ENCODE measurements around the gene ADARB2.

The ADARB2 gene

GRCh38 chr10:1281405-1281782 lies 455.9 kb downstream of the ADARB2 start:
- no peak for TF ChIP-seq ZFX (IDR thresholded peaks at IDR 0.05; ENCODE audit: borderline replicate concordance)
- TF ChIP-seq CTCF (IDR thresholded peaks at IDR 0.05): no peak
- no peak overlapping the region for H3K27ac ChIP-seq

DNA sequence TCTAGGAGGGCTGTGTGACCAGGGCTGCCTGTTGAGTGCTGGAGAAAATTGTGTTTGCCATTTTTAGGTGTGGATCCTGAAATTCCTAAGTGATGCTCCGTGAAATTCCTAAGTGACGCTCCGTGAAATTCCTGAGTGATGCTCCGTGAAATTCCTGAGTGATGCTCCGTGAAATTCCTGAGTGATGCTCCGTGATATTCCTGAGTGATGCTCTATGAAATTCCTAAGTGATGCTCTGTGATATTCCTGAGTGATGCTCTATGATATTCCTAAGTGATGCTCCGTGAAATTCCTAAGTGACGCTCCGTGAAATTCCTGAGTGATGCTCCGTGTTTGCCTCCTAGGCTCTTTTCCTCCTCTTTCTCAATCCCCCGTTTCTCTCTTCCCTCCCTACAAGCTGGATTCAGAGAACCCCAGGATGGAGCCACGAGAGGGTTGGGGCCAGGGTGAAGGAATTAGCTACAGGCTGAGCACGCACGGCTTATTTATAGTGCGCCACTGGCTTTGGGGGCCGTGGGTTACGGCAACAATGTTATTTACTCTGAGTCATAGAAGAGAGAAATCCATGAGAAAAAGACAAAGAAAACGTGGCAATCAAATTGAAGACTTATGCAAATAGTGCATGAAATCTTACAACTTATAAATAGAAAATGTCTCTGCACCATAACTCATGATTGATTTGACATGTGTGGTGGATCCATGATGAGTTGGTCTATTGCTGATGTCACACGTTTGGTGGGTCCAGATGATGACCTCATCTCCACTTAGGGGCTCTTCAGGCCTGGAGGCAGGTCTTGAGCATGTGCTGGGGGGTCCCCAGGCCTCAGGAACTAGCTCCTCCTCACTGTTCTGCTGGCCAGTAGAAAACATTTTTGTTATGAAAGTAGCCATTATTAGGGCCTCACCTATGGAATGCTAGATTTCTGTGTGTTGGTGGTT lies 456.6 kb downstream of the ADARB2 start:
- H3K27ac ChIP-seq: no peak overlapping the region
- TF ChIP-seq ZFX (IDR thresholded peaks at IDR 0.05; ENCODE audit: borderline replicate concordance) (no peak), CTCF (IDR thresholded peaks at IDR 0.05) (no peak)

DNA sequence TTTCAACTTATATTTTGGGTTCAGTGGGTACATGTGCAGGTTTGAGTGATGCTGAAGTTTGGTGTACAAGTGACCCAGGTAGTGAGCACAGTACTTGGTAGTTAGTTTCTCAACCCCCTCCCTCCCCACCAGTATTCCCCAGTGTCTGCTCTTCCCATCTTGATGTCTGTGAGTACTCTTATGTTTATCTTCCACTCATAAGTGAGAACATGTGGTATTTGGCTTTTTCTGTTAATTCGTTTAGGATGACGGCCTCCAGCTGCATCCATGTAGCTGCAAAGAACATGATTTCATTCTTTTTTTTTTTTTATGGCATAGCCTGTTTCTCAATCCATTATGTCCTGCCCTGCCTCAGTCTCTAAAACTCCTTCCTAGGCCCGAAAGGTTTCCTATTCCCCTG lies 459.0 kb downstream of the ADARB2 start:
- TF ChIP-seq CTCF (IDR thresholded peaks at IDR 0.05) (no peak), ZFX (IDR thresholded peaks at IDR 0.05; ENCODE audit: borderline replicate concordance) (no peak)
- no peak overlapping the region for H3K27ac ChIP-seq

DNA sequence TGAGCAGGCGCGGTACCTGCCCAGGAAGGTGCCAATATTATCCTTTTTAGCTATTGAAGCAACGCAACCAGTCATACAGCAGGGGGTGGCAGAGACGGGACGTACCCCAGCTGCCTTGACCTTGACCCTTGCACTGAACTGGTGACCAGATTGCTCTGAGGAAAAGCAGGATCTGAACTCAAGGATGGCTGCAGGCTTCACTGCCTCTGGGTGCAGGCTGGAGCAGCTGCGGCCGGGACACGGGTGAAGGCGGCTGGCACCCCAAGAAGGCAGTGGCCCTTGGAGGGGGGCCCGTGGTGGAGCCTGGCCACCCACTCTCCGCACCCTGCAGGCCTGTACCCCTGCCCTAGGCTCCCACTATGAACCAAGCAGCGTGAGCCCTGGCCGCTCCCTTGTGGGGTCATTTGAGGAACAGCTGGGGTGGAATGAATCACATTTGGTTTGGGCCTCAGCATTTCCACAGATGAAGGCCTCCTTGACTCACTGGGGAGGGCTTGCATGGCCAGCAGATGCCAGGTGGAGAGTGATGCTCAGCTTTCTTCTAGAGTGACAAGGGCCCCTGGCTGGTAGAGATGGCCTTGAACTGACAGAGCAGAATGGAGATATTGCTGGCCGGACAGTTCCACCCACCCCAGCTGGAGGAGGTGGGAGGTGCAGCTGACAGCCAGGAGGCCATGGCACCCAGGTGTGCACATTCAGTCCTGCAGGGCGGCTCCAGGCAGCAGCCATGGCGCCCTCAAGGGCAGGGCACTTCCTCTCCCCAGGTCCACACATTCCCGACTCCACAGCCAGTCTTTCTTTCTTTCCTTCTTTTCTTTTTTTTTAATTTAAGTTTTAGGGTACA lies 462.4 kb downstream of the ADARB2 start:
- no peak overlapping the region for H3K27ac ChIP-seq
- TF ChIP-seq CTCF (IDR thresholded peaks at IDR 0.05): no peak

DNA sequence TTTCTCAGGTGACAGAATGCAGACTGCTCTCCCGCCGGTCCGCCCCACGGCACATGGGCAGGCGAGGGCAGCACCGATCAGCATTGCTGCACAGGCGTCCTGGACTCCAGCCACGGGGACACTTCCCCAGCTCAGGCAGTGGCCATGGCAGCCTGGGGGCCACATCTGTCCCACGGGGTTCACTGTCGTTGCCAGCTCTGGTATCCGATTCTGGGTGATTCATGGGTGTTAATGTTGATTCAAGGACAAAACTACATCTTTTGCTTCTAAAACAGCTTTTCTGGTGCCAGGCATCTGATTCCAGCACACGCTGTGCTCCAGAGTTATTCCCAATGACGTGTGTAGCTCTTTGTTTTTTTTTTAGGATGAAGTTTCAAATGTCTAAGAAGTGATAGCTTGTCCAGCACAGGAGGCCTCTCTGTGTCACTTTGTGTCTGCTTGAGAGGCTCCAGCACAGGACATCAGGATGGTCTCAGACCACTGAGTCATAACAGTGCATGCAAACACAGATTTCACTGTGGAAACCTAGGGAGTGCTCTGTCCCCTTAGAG lies 463.1 kb downstream of the ADARB2 start:
- TF ChIP-seq CTCF (IDR thresholded peaks at IDR 0.05) (no peak), ZFX (IDR thresholded peaks at IDR 0.05; ENCODE audit: borderline replicate concordance) (no peak)
- no peak overlapping the region for H3K27ac ChIP-seq

DNA sequence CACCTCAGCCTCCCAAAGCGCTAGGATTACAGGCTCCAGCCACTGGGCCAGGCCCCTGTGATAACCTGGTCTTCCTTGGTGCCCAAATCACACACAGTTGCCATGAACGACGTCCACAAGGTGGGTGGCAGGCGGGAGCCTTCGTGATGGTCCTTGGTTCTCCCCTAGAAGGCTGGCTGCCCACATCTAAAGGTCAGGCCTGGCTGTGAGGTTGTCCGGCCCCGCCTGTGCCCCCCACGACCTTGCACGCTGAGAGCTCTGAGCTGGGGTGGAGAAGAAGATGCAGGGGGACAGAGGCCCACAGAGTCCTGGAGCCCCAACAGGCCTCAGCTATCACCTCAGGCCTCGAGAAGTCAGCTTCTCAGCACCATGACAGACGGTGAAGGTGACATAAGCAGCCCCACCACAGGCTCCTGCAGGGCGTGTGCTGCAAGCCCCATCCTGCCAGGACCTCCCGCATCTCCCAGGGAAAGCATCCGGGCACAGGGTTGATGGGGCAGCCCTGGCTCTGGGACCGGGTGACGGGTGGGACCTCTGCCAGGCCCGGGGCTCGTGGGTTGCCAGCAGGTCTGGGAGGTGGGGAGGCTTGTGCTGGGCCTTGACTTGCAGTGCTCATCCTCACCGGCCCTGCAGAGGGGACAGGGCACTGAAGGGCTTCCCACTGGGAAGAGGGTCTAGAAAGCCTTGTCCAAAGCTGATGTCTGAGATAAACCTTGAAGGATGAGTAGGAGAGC lies 463.8 kb downstream of the ADARB2 start:
- no peak overlapping the region for H3K27ac ChIP-seq
- TF ChIP-seq ZFX (IDR thresholded peaks at IDR 0.05; ENCODE audit: borderline replicate concordance) (no peak), CTCF (IDR thresholded peaks at IDR 0.05) (no peak)
